LoVo (cell line): ENCODE measurements around the gene NSF.

Source experiments
- DNase-seq: peaks from one replicate; pipeline ENCODE4 v3.0.0-alpha.2; 2016; ENCODE audit warnings: low spot score

The NSF gene

DNA sequence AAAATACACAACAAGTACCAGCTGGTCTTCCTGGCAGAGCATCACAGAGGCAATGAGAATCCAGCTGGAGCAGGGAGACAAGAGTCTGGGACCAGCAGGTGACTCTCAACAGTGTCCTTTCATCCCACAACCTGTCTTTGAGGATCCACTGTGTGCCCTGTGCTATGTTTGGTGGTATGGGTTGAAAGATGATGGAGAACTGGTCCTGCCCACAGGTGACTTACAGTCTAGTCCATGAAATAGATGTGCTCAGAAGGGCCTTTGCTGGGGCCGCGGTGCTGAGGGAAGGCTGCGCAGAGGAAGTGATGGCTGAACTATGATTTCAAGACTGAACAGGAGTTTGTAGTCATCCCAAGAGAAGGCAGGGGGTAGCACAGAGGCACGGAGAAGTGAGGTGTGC, 210.1 kb downstream of the NSF start:
- DNase-seq = no peak

- no peak for DNase-seq
These were observed 212.3 kb downstream of the NSF start for GRCh38 chr17:46802800-46803199.

DNA sequence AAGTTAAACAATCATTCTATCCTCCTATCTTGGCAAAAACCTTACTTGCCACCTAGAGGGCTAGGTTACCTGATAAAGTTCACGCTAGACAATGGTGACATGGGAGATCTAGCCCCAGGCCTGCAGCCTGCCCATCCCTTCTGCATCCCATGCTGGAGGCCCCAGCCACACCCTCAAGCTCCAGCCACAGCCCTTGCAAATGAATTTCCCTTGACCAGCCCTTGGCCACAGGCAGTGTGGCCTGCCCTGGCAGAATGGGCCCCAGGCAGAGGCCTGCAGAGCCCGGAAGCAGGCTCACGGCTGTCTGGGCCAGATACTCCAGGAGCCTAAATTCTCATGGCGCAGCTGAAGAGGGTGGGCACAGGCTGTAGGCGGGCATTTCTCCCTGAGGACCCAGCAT, 213.1 kb downstream of the NSF start:
- DNase-seq = no peak

- DNase-seq = no peak
These were observed 215.3 kb downstream of the NSF start for GRCh38 chr17:46805771-46806170.
